Mesodermal cell (in vitro differentiated cells): ENCODE measurements around the gene C1QTNF6.
"Not testable (repeated sequence)": the region's sequence is repeated elsewhere in the genome, so short reads cannot be mapped to it uniquely, and the experiment has no call there.

ENCODE experiments used
- H3K27ac ChIP-seq: 2 replicates; pipeline ENCODE4 v1.7.0; 2013; ENCODE audit warnings: mild to moderate bottlenecking, low read depth, low read length, moderate library complexity; ENCODE audit not compliant: severe bottlenecking
- H3K36me3 ChIP-seq: 2 replicates; pipeline ENCODE4 v1.7.1; 2013; ENCODE audit warnings: mild to moderate bottlenecking, low read length, moderate library complexity; ENCODE audit not compliant: control insufficient read depth, insufficient read depth
- H3K4me1 ChIP-seq: one replicate; pipeline ENCODE4 v1.7.1; 2013; ENCODE audit warnings: mild to moderate bottlenecking, low read length; ENCODE audit not compliant: insufficient read depth, control insufficient read depth, poor library complexity, severe bottlenecking
- H3K4me3 ChIP-seq: 2 replicates; pipeline ENCODE4 v1.7.0; 2013; ENCODE audit warnings: low read length, control low read depth, mild to moderate bottlenecking; ENCODE audit not compliant: insufficient read depth, poor library complexity, severe bottlenecking; ENCODE audit errors: extremely low read depth
- H3K9me3 ChIP-seq: 2 replicates; pipeline ENCODE4 v1.7.1; 2013; ENCODE audit warnings: mild to moderate bottlenecking, low read length, moderate library complexity; ENCODE audit not compliant: control insufficient read depth
- WGBS, 2 experiments: methylation state at CpG; one replicate each; pipeline ENCODE4 v1.1.5; 2013; ENCODE audit warnings: missing lambda C conversion rate in 2 of 2; ENCODE audit not compliant: insufficient coverage in 2 of 2; 5-methylcytosine and 5-hydroxymethylcytosine counted together

Gene C1QTNF6

DNA sequence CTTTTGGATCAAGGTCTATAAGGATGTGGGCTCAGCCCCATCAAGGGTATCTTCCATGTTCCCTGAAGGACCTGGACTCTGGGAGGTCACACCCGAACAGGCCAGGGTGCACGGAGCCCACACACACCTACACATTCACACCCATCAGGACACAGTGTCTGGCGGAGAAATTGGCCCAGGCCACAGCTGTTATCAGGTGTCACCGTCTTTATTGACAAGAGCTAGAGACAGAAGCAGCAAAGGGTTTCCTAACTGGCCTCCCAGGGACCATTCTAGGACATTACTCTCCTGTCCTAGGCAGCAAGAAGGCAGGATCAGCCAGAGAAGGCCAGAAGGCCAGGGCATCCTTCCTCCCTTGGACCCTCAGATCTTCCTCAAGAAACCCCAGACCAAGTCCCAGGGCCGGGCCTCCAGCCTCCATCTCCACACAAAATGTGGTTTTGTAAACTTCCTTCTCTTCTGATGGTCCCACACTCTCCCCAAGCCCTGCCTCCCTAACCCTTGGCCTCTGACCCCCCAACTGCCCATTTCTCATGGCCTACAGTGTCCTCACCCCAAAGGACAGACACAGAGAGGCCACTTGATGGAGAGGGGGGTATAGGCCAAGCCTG, 16.1 kb upstream of the C1QTNF6 start:
- H3K36me3 ChIP-seq = no peaks in the 10 kb centered on the region
- 87 to 100% methylated on average over 2 to 3 of the region's 5 CpGs for WGBS, 2 experiments
- H3K4me3 ChIP-seq = no peak overlapping the region
- no peaks in the 10 kb centered on the region for H3K4me1 ChIP-seq
- no peaks in the 10 kb centered on the region for H3K9me3 ChIP-seq
- H3K27ac ChIP-seq = no peak overlapping the region

DNA sequence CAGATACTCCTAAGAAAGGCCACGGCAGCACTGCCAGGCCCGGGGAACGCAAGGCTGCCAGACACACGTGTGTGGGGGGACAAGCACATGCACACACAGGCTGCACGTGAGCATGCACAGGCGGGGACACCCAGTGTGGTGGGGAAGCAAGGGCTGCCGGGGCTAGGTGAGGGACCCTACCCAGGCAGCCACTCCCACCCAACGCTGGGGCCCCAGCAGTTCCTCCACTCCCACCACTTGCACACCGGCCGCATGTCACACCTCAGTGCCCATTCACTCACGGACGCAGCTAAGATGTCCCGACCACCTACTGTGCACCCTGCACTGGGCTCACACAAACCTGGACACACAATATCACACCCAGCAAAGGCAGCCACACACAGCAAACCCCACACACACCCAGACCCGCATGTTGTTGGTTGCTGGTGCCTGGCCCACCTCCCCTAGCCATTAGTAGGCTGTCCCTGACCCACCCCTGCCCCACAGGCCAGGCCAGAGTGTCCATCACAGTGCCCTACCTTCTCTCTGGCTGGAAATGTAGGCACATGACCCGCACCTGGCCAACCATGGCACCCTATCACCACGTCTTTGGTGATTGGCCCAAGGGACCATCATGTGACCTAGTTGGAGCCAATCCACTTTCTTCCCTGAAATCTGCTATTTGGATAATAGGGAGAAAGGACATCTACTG, 15.5 kb upstream of the C1QTNF6 start:
- 84 to 92% methylated on average over 14 to 16 of the region's 16 CpGs for WGBS, 2 experiments

DNA sequence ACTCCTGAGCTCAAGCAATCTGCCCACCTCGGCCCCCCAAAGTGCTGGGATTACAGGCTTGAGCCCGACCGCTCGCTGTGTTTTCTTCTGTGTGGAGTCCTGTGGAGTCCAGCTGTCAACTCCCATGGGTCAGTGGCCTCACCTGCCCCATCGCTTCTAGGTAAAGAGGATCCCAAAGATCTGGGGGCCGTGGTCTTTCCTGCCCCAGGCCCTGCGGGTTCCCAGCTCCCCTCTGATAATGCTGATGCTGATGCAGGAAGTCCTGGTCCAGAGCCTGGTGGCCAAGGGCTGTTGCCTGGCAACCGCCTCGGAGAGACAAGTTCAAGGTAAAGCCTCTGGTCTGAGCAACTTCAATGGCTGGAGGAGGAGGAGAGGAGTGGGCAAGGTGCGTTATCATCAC, 14.7 kb upstream of the C1QTNF6 start:
- 89 to 90% methylated on average over 9 of the region's 10 CpGs for WGBS, 2 experiments
- Histone ChIP-seq H3K4me3 (no peak overlapping the region), H3K27ac (no peak overlapping the region), H3K9me3 (no peaks in the 10 kb centered on the region), H3K36me3 (no peaks in the 10 kb centered on the region), H3K4me1 (peaks cover 4% of the 10 kb centered on the region)

More for the DNA sequence above, 15.5 kb upstream of the C1QTNF6 start:
- no peaks in the 10 kb centered on the region for H3K9me3 ChIP-seq
- no peak overlapping the region for H3K27ac ChIP-seq
- H3K4me1 ChIP-seq = no peaks in the 10 kb centered on the region
- no peak overlapping the region for H3K4me3 ChIP-seq
- H3K36me3 ChIP-seq = no peaks in the 10 kb centered on the region

DNA sequence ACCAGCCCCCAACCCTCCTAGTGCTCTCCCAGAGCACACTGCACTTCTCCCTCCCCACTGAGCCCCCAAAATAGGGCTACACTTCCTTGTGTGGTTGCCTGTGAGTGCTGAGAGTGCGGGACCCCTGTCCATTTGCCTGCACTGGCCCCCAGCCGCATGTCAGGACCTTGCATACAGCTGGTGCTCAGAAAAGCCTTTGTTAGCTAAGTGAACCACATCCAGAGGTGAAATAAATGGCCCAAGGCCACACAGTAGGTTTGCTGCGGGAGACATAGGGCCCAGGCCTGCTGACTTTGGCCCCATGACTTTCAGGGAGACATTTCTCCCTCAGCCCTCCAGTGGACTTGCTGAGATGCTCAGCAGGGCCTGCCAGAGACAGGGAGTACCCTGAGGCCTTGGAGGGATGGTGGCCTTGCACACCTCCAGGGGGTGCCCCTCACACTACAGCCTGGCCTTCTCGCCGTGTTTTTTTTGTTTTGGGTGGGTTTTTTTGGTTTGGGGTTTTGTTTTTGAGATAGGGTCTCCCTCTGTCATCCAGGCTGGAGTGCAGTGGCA, 14.0 kb upstream of the C1QTNF6 start:
- H3K9me3 ChIP-seq = no peaks in the 10 kb centered on the region
- WGBS, 2 experiments = 97 to 100% methylated on average over 3 of the region's 5 CpGs
- H3K4me1 ChIP-seq = peaks cover 8% of the 10 kb centered on the region
- H3K27ac ChIP-seq = no peak overlapping the region
- no peak overlapping the region for H3K4me3 ChIP-seq
- no peaks in the 10 kb centered on the region for H3K36me3 ChIP-seq

DNA sequence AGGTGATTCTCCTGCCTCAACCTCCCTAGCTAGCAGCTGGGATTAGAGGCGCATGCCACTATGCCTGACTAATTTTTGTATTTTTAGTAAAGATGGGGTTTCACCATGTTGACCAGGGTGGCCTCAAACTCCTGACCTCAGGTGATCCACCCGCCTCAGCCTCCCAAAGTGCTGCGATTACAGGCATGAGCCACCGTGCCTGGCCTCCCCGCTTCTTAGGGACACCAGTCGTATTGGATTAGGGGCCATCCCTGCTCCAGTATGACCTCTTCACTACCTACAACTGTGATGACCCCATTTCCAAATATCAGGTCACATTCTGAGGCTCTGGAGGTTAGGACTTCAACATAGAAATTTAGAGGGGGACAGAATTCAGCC, 13.4 kb upstream of the C1QTNF6 start:
- H3K4me3 ChIP-seq, H3K36me3 ChIP-seq, H3K27ac ChIP-seq, H3K9me3 ChIP-seq, H3K4me1 ChIP-seq: not testable (repeated sequence)
- WGBS, 2 experiments = 91 to 96% methylated on average over 3 to 5 of the region's 6 CpGs

DNA sequence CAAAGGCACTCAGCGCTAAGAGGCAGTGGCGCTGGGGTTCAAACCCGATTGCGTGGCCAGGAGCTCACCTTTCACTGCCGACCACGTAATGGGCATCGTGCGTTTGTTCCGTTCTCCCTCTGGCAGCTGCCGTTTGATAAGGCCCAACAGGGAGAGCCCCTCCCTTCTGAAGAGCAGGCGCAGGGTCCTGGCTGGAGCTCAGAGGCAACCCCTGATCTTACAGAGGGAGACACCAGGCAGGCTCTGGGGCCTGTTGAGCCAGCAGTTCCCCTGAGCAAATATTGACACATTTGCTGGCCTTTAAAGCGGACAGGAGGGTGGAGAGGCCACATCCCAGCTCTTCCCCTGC, 11.7 kb upstream of the C1QTNF6 start:
- H3K27ac ChIP-seq = no peak overlapping the region
- no peak overlapping the region for H3K4me3 ChIP-seq
- no peaks in the 10 kb centered on the region for H3K9me3 ChIP-seq
- no peaks in the 10 kb centered on the region for H3K36me3 ChIP-seq
- WGBS, 2 experiments = 49% methylated on average over 11 of the region's 12 CpGs
- H3K4me1 ChIP-seq = peaks cover 8% of the 10 kb centered on the region

DNA sequence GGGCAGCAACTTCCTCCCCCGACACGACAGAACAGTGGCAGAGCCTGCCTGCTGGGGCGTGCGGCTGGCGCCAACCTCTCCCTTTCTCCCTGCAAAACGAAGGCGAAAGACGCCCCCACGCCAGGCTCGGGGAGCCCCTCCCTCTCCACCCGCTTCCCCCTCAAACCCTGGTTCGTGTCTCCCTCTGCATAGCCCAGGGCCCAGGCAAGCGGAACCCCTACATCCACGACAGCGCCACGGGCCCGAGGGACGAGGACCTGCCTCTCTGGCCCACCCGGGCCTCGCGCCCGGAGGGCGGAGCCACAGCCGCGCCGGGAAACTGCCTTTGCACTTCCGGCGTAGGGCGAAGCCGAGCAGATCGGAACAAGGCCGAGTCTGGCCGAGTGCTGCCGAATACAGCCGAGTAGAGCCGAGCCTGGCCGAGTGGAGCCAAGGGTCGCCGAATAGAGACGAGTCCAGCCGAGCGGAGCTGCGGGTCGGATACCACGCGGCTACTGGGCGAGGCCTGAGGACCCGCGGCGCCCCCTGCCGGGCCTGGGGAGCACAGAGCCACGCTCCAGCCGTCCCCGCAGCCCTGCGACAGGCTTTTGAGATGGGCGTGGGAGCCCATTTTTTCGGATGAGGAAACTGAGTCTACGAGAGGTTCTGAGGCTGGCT, 11.2 kb upstream of the C1QTNF6 start:
- Histone ChIP-seq H3K9me3 (no peaks in the 10 kb centered on the region), H3K4me1 (peaks cover 8% of the 10 kb centered on the region), H3K36me3 (no peaks in the 10 kb centered on the region), H3K27ac (peak overlapping the region; percentile 89), H3K4me3 (peak overlapping the region; percentile 65)
- 2% methylated on average over 46 to 50 of the region's 58 CpGs for WGBS, 2 experiments

DNA sequence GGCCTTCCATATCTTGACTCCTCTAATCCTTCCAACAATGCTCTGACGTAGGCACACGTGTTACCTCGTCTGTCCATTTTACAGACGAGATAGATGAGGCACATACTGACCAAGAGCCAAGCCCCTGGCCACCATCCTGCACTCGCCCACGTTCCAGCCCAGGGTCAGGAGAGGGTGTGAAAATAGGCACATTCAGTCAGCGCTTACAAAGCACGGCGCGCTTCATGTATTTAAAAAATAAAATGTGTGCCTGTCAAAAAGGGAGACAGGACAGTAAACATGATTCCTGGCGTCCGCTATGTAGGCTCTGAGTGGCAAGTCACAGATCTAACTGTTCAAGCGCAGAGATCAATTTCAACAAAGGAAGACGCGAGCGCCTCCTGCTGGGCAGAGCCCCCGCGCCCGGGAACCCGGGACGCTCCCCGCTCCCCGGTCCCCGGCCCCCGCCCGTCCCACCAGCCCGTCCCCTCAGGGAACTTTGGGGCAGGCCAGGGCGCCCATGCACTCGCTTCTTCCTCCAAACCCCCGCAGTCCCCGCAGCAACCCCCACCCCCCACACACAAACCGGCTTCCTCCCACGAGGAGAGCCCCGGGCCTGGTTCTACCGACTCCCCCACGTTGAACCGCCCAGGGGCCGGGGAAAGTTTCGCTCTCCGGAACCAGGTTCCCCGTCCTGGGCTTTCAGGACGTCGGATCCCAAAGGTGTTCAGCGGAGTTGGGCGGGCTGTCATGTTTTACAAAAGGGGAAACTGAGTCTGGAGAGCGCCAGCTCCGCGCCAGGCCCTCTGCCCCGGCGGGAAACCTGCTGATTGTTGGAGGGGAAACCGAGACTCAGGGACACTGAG, 10.4 kb upstream of the C1QTNF6 start:
- H3K27ac ChIP-seq = peak overlapping the region; percentile 89
- peak overlapping the region; percentile 65 for H3K4me3 ChIP-seq
- H3K9me3 ChIP-seq = no peaks in the 10 kb centered on the region
- no peaks in the 10 kb centered on the region for H3K36me3 ChIP-seq
- H3K4me1 ChIP-seq = peaks cover 8% of the 10 kb centered on the region
- WGBS, 2 experiments = 15 to 25% methylated on average over 20 to 24 of the region's 51 CpGs

DNA sequence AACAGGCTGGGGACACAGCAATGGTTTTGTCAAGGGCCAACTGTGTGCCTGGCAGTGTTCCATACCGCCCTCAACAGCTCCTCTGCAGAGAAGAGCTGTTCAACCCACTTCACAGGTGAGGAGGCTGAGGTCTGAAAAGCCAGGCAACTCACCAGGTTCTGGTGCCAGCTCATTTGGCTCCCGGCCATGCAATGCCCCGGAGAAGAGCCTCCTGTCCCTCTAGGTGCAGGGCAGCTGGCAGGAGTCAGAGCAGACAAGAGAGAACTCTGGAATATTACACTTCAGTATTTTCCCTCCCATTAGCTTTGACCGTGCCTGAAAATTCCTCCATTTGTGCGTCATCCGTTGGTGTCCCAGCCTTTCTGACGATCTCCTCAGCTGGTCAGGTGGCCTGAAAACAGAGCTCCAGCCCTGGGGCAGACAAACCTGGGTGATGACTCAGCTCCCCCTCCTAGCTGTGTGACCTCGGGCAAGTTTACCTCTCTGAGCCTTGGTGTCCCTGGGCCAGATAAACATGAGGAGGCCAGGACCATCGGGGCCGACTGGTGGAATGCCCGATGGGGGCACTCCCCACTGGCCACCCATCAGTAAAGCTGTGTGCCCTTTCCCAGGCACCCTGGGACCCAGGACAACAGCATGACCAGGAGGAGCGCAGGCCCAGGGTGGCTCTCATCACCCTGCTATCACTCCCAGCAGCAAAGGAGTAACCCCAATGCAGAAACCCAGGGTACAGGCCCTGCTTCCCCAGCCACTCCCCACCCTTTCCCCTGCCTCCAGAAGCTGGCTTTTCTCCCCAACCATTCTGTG, 9.6 kb upstream of the C1QTNF6 start:
- 73 to 77% methylated on average over 12 of the region's 12 CpGs for WGBS, 2 experiments
- Histone ChIP-seq H3K36me3 (no peaks in the 10 kb centered on the region), H3K9me3 (peaks cover 5% of the 10 kb centered on the region), H3K27ac (no peak overlapping the region), H3K4me3 (peak overlapping the region; percentile 65), H3K4me1 (peaks cover 8% of the 10 kb centered on the region)
